OCI-LY7 (cell line): Measurements from ENCODE around the gene CABCOCO1. TPM values are rescaled to one million over a fixed set of nuclear protein-coding genes. Genes with fewer than 3 reads are reported as not detected.

ENCODE experiments used
- BruUV-seq: library from RNA; stranded (reverse); fragments of 400-500 nt; replicated peaks from 2 replicates; lab custom pipeline; 2021; lab: Mats Ljungman, UMichigan
- CTCF ChIA-PET: fragments of 300-600 bp; sonication (Branson Sonifier 250); formaldehyde crosslinking; loops from one replicate; lab custom pipeline; 2022; ENCODE audit warnings: antibody characterized with exemption; ENCODE audit not compliant: unreplicated experiment; lab: Charles Lee
- POLR2A ChIA-PET: fragments of 300-600 bp; sonication (Branson Sonifier 250); formaldehyde crosslinking; loops from one replicate; lab custom pipeline; 2022; ENCODE audit warnings: antibody characterized with exemption; lab: Charles Lee
- DNase-seq: peaks from one replicate; pipeline ENCODE4 v3.0.0-alpha.2; 2015; ENCODE audit warnings: low spot score
- H2AFZ ChIP-seq: fragments of 200-600 bp; sonication (generic), shearing (Covaris generic); 2 replicates; pipeline ENCODE4 v1.6.1; 2014; ENCODE audit warnings: mild to moderate bottlenecking, antibody characterized with exemption, low read length, moderate library complexity
- H3K27ac ChIP-seq: fragments of 200-600 bp; sonication (generic); 2 replicates; pipeline ENCODE4 v1.5.1; 2014; ENCODE audit warnings: mixed run types, low read depth, mild to moderate bottlenecking, moderate library complexity, low read length, inconsistent platforms; ENCODE audit not compliant: poor library complexity, severe bottlenecking
- H3K36me3 ChIP-seq: fragments of 200-600 bp; sonication (generic); 2 replicates; pipeline ENCODE4 v1.6.1; 2014; ENCODE audit warnings: mild to moderate bottlenecking, antibody characterized with exemption, low read length, moderate library complexity, mixed read lengths; ENCODE audit not compliant: insufficient read depth
- H3K4me1 ChIP-seq: fragments of 200-600 bp; sonication (generic); 2 replicates; pipeline ENCODE4 v1.5.1; 2014; ENCODE audit warnings: mild to moderate bottlenecking, low read length; ENCODE audit not compliant: insufficient read depth, poor library complexity, severe bottlenecking
- H3K4me2 ChIP-seq: fragments of 200-600 bp; sonication (generic); 2 replicates; pipeline ENCODE4 v1.6.1; 2014; ENCODE audit warnings: mild to moderate bottlenecking, low read length
- H3K4me3 ChIP-seq: fragments of 200-600 bp; sonication (generic); 2 replicates; pipeline ENCODE4 v1.5.1; 2014; ENCODE audit warnings: mild to moderate bottlenecking, low read depth, low read length; ENCODE audit not compliant: poor library complexity, severe bottlenecking
- H3K79me2 ChIP-seq: fragments of 200-600 bp; sonication (generic); 2 replicates; pipeline ENCODE4 v1.6.1; 2016; ENCODE audit warnings: low read depth, mild to moderate bottlenecking, low read length, moderate library complexity, mixed read lengths; ENCODE audit not compliant: insufficient read depth
- H3K9me2 ChIP-seq: fragments of 200-600 bp; sonication (generic); 2 replicates; pipeline ENCODE4 v1.6.1; 2016; ENCODE audit warnings: mild to moderate bottlenecking, low read length, mixed read lengths; ENCODE audit not compliant: insufficient read depth
- H3K9me3 ChIP-seq: fragments of 200-600 bp; sonication (generic); 2 replicates; pipeline ENCODE4 v1.6.1; 2014; ENCODE audit warnings: mild to moderate bottlenecking, mixed run types, low read length, mixed read lengths
- H4K20me1 ChIP-seq: fragments of 200-600 bp; sonication (generic); 2 replicates; pipeline ENCODE4 v1.6.1; 2014; ENCODE audit warnings: mild to moderate bottlenecking, antibody characterized with exemption, low read length, moderate library complexity, mixed read lengths; ENCODE audit not compliant: insufficient read depth
- EZH2phosphoT487 ChIP-seq: fragments of 200-600 bp; sonication (generic); IDR thresholded peaks from 2 replicates; pipeline ENCODE4 v1.6.1; 2018; ENCODE audit warnings: low read depth, borderline replicate concordance, mild to moderate bottlenecking, mixed run types, antibody characterized with exemption, low read length, moderate library complexity, mixed read lengths
- intact Hi-C: fragments of 100-400 bp; cut with micrococcal nuclease; formaldehyde crosslinking; loops from one replicate; pipeline ENCODE4 v1.10.0; 2022; ENCODE audit not compliant: unreplicated experiment
- total RNA-seq, 2 experiments: library from RNA; depleted of rRNA in 1 of 2; stranded (reverse); fragments of >200 nt in 1 of 2; shearing (Covaris generic) in 1 of 2; gene quantifications; 2 replicates each; pipeline ENCODE4 v1.2.3, GENCODE V29; 2014 to 2022
- TF ChIP-seq, protein P1 (sequence below): fragments of 200-600 bp; sonication (generic); conservative IDR thresholded peaks from 2 replicates; pipeline ENCODE4 v1.5.1; 2014; ENCODE audit warnings: mild to moderate bottlenecking, antibody characterized with exemption, low read length, moderate library complexity, mixed read lengths

Gene CABCOCO1
- total RNA-seq, 2 experiments from 2014 or later = not detected

DNA sequence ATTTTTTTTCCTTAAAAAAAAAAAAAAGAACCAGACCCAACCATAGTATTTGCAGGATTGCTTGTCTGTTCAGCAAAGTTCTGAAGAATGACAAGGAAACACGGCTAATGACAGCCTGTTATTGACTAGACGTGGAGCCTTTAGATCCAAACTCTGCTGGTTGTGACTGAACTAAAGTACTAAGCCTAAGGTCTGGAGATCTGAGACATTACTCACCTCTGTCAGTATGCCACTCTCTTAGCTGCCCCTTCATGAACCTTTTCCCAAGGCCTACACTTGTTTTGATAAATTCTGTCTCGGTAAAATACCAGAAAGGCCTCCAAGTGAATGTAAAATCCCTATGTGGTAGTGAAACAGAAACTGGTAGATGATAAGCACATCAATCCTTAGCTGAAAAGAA is 101.0 kb downstream of the CABCOCO1 start:
- no TSS peak for BruUV-seq
- Histone ChIP-seq H4K20me1 (no peaks in the 10 kb centered on the region), H3K79me2 (no peaks in the 10 kb centered on the region), H2AFZ (no peak overlapping the region), H3K4me2 (no peak overlapping the region), H3K4me3 (no peak overlapping the region), H3K27ac (no peak overlapping the region), H3K4me1 (peaks cover 5% of the 10 kb centered on the region), H3K9me2 (0 out of 2 replicates have a peak, but pooled peaks cover 4% of the 10 kb centered on the region), H3K36me3 (no peaks in the 10 kb centered on the region), H3K9me3 (no peaks in the 10 kb centered on the region)
- intact Hi-C loops = no loop called here
- ChIA-PET CTCF (no interaction called here), POLR2A (interaction anchor here (0.7 to 2.9 kb wide), 2 partner anchors 12 to 485 kb away, joined by 4 to 10 read pairs; no protein-coding TSS in a partner anchor)
- DNase-seq = no peak
- TF ChIP-seq, protein P1, sequence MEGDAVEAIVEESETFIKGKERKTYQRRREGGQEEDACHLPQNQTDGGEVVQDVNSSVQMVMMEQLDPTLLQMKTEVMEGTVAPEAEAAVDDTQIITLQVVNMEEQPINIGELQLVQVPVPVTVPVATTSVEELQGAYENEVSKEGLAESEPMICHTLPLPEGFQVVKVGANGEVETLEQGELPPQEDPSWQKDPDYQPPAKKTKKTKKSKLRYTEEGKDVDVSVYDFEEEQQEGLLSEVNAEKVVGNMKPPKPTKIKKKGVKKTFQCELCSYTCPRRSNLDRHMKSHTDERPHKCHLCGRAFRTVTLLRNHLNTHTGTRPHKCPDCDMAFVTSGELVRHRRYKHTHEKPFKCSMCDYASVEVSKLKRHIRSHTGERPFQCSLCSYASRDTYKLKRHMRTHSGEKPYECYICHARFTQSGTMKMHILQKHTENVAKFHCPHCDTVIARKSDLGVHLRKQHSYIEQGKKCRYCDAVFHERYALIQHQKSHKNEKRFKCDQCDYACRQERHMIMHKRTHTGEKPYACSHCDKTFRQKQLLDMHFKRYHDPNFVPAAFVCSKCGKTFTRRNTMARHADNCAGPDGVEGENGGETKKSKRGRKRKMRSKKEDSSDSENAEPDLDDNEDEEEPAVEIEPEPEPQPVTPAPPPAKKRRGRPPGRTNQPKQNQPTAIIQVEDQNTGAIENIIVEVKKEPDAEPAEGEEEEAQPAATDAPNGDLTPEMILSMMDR = no peak
- no peak for TF ChIP-seq EZH2phosphoT487

DNA sequence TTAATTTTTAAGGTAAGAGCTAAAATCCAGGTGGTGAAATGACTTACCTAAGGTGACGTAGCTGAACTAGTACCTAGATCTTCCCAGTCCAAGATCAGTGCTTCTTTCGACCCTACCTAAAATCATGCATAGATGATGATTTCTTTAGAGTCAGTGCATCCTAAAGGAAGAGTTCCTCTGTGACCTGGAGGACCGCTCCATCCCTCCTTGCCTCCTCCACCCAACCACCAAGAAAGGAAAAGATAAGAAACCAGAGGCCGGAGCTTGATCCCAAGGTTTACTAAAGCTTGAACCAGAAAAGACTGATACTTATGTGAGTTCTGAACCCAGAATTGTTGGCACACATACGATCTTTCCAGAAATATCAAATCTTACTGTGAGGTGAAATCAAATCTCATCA is 101.8 kb downstream of the CABCOCO1 start:
- Histone ChIP-seq H3K9me3 (no peaks in the 10 kb centered on the region), H3K9me2 (0 out of 2 replicates have a peak, but pooled peaks cover 4% of the 10 kb centered on the region), H3K36me3 (no peaks in the 10 kb centered on the region), H3K4me1 (peaks cover 5% of the 10 kb centered on the region), H3K79me2 (no peaks in the 10 kb centered on the region), H3K27ac (no peak overlapping the region), H2AFZ (peak overlapping the region; percentile 90; the same call in 1 of the 2 replicates), H3K4me3 (no peak overlapping the region), H4K20me1 (no peaks in the 10 kb centered on the region), H3K4me2 (no peak overlapping the region)
- no peak for DNase-seq
- ChIA-PET CTCF (no interaction called here), POLR2A (interaction anchor here (0.6 to 2.9 kb wide), 5 partner anchors 12 to 117 kb away, joined by 3 to 10 read pairs (median 4); no protein-coding TSS in a partner anchor)
- BruUV-seq = no TSS peak
- TF ChIP-seq EZH2phosphoT487 = no peak
- TF ChIP-seq, protein P1 = no peak
- intact Hi-C loops = no loop called here
